Skeletal muscle satellite cell (primary cell): Measurements from ENCODE around the gene ABHD15.

ENCODE experiments used
- H3K27me3 ChIP-seq: 2 replicates; pipeline ENCODE4 v1.7.0; 2013; ENCODE audit warnings: low read length; ENCODE audit not compliant: control insufficient read depth, insufficient read depth
- H3K36me3 ChIP-seq: 2 replicates; pipeline ENCODE4 v1.7.0; 2013; ENCODE audit warnings: mild to moderate bottlenecking, control low read depth, low read length; ENCODE audit not compliant: insufficient read depth
- H3K4me1 ChIP-seq: 2 replicates; pipeline ENCODE4 v1.7.0; 2013; ENCODE audit warnings: low read length; ENCODE audit not compliant: control insufficient read depth, insufficient read depth
- H3K4me2 ChIP-seq: 2 replicates; pipeline ENCODE4 v1.7.0; 2013; ENCODE audit warnings: mild to moderate bottlenecking, low read length
- H3K4me3 ChIP-seq: 2 replicates; pipeline ENCODE4 v1.7.0; 2013; ENCODE audit warnings: low read length
- H3K9ac ChIP-seq: 2 replicates; pipeline ENCODE4 v1.7.0; 2013; ENCODE audit warnings: mild to moderate bottlenecking, low read depth, low read length, moderate library complexity
- H3K9me3 ChIP-seq: replicated peaks from 2 replicates; pipeline ENCODE4 v1.7.0; 2013; ENCODE audit warnings: mild to moderate bottlenecking, control low read depth, low read length

Gene ABHD15

GRCh38 chr17:29585080-29585751, 18.4 kb upstream of the ABHD15 start:
- Histone ChIP-seq H3K27me3 (no peaks in the 10 kb centered on the region), H3K4me3 (no peak overlapping the region), H3K9ac (no peak overlapping the region)

GRCh38 chr17:29584452-29585079, 17.7 kb upstream of the ABHD15 start:
- peak overlapping the region; percentile 55 for H3K4me2 ChIP-seq
- peaks cover 39% of the 10 kb centered on the region for H3K4me1 ChIP-seq
- peaks cover 31% of the 10 kb centered on the region for H3K36me3 ChIP-seq
- H3K9me3 ChIP-seq, result no peaks in the 10 kb centered on the region
- H3K9ac ChIP-seq, result peak overlapping the region; percentile 33
- H3K4me3 ChIP-seq, result no peak overlapping the region
- no peaks in the 10 kb centered on the region for H3K27me3 ChIP-seq

More at GRCh38 chr17:29585080-29585751, 18.4 kb upstream of the ABHD15 start:
- Histone ChIP-seq H3K4me2 (peak overlapping the region; percentile 55), H3K36me3 (peaks cover 25% of the 10 kb centered on the region), H3K9me3 (no peaks in the 10 kb centered on the region), H3K4me1 (peaks cover 46% of the 10 kb centered on the region)

GRCh38 chr17:29583324-29584248, 16.7 kb upstream of the ABHD15 start:
- H3K9ac ChIP-seq, result no peak overlapping the region
- peaks cover 31% of the 10 kb centered on the region for H3K36me3 ChIP-seq
- no peaks in the 10 kb centered on the region for H3K9me3 ChIP-seq
- H3K27me3 ChIP-seq, result no peaks in the 10 kb centered on the region
- peaks cover 39% of the 10 kb centered on the region for H3K4me1 ChIP-seq
- H3K4me2 ChIP-seq, result no peak overlapping the region
- H3K4me3 ChIP-seq, result no peak overlapping the region

GRCh38 chr17:29582772-29583171, 15.9 kb upstream of the ABHD15 start:
- H3K9me3 ChIP-seq, result no peaks in the 10 kb centered on the region
- H3K36me3 ChIP-seq, result peaks cover 31% of the 10 kb centered on the region
- peaks cover 39% of the 10 kb centered on the region for H3K4me1 ChIP-seq

GRCh38 chr17:29582254-29582765, 15.5 kb upstream of the ABHD15 start:
- H3K4me2 ChIP-seq, result no peak overlapping the region
- H3K4me1 ChIP-seq, result peaks cover 39% of the 10 kb centered on the region
- H3K27me3 ChIP-seq, result no peaks in the 10 kb centered on the region
- no peak overlapping the region for H3K4me3 ChIP-seq
- H3K9ac ChIP-seq, result no peak overlapping the region
- no peaks in the 10 kb centered on the region for H3K9me3 ChIP-seq
- peaks cover 36% of the 10 kb centered on the region for H3K36me3 ChIP-seq

More at GRCh38 chr17:29582772-29583171, 15.9 kb upstream of the ABHD15 start:
- Histone ChIP-seq H3K27me3 (no peaks in the 10 kb centered on the region), H3K4me2 (no peak overlapping the region), H3K9ac (no peak overlapping the region), H3K4me3 (no peak overlapping the region)

GRCh38 chr17:29581583-29582253, 14.9 kb upstream of the ABHD15 start:
- Histone ChIP-seq H3K4me3 (no peak overlapping the region), H3K9ac (no peak overlapping the region), H3K4me2 (no peak overlapping the region), H3K27me3 (no peaks in the 10 kb centered on the region), H3K36me3 (peaks cover 42% of the 10 kb centered on the region), H3K4me1 (peaks cover 35% of the 10 kb centered on the region), H3K9me3 (no peaks in the 10 kb centered on the region)

GRCh38 chr17:29579866-29580771, 13.3 kb upstream of the ABHD15 start:
- Histone ChIP-seq H3K27me3 (no peaks in the 10 kb centered on the region), H3K36me3 (peaks cover 58% of the 10 kb centered on the region), H3K9ac (no peak overlapping the region), H3K4me2 (no peak overlapping the region), H3K4me1 (peaks cover 27% of the 10 kb centered on the region), H3K4me3 (no peak overlapping the region), H3K9me3 (no peaks in the 10 kb centered on the region)

- Histone ChIP-seq H3K36me3 (peaks cover 68% of the 10 kb centered on the region), H3K9ac (no peak overlapping the region)
Observed at GRCh38 chr17:29578626-29579485, 12.0 kb upstream of the ABHD15 start.

GRCh38 chr17:29577385-29578211, 10.8 kb upstream of the ABHD15 start:
- Histone ChIP-seq H3K4me2 (peak overlapping the region; percentile 53), H3K27me3 (no peaks in the 10 kb centered on the region), H3K4me1 (peaks cover 21% of the 10 kb centered on the region), H3K9ac (no peak overlapping the region), H3K9me3 (no peaks in the 10 kb centered on the region), H3K4me3 (peak overlapping the region; percentile 18), H3K36me3 (peaks cover 61% of the 10 kb centered on the region)

More at GRCh38 chr17:29578626-29579485, 12.0 kb upstream of the ABHD15 start:
- Histone ChIP-seq H3K9me3 (no peaks in the 10 kb centered on the region), H3K4me1 (peaks cover 14% of the 10 kb centered on the region), H3K27me3 (no peaks in the 10 kb centered on the region), H3K4me3 (no peak overlapping the region), H3K4me2 (no peak overlapping the region)
